HT1080 (cell line): ENCODE data around the gene CXCL12. TPM values are rescaled to one million over a fixed set of nuclear protein-coding genes. Genes with fewer than 3 reads are reported as not detected.

Source experiments
- DNase-seq: peaks from one replicate; pipeline ENCODE4 v3.0.0-alpha.2; 2015; ENCODE audit warnings: low read depth
- total RNA-seq: library from RNA; depleted of rRNA; stranded (reverse); fragments of >200 nt; shearing (Covaris generic); gene quantifications from 2 replicates; pipeline ENCODE4 v1.2.3, GENCODE V29; 2014

Gene CXCL12
- total RNA-seq, 1 experiment from 2014 or later = not detected

GRCh38 chr10:44335330-44336021 lies 49.4 kb downstream of the CXCL12 start:
- no peak for DNase-seq

GRCh38 chr10:44334621-44335184 lies 50.2 kb downstream of the CXCL12 start:
- DNase-seq = no peak

- DNase-seq = no peak
These were observed 50.8 kb downstream of the CXCL12 start for GRCh38 chr10:44334091-44334490.

- DNase-seq = no peak
These were observed 51.4 kb downstream of the CXCL12 start for GRCh38 chr10:44333511-44333910.

DNA sequence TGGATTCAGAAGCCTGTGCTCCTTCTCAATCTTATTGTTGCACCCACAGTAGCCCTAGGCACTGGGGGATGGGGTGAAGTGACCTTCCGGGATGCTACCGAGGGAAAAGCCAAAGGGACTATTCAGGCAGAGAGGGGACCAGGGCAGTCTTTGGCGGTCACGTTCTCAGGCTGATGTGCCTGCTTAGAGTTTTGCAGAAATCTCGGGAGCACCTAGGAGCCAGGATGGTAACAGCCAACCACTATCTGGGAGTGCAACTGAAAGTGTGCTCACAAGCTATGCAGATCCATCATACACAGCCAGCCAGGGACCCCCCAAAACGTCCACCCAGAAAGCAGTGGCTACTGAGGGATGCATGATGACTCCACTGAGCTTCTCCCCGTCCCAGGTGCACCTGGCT lies 52.4 kb downstream of the CXCL12 start:
- DNase-seq = no peak

GRCh38 chr10:44330431-44330830 lies 54.5 kb downstream of the CXCL12 start:
- no peak for DNase-seq

DNA sequence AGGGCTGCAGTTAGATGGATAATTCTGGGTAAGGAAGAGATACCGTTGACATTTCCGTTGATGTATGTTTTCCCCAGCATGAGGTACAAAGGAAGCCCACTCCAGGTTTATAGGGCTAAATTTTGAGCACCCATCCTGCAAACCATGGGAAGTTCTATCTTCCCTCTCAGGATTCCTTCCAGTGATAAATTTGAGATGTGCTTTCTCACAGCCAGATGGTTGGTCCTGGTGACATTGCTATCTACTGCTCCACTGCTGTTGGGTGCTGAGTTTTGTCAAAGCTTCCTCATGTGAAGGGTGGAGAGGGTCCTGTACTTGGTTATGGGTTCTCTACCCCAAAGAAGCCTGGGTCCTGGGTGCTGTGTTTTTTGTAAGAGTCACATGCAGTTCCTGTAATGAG lies 57.4 kb downstream of the CXCL12 start:
- DNase-seq = no peak
